LoVo (cell line): ENCODE measurements around the gene FANCD2.
"Not testable (repeated sequence)": the region's sequence is repeated elsewhere in the genome, so short reads cannot be mapped to it uniquely, and the experiment has no call there.

ENCODE experiments used
- DNase-seq: peaks from one replicate; pipeline ENCODE4 v3.0.0-alpha.2; 2016; ENCODE audit warnings: low spot score

The FANCD2 gene

GRCh38 chr3:10015461-10015904 is 10.8 kb upstream of the FANCD2 start:
- DNase-seq = no peak

- peak; percentile 15 for DNase-seq
These were observed 8.5 kb upstream of the FANCD2 start for GRCh38 chr3:10017636-10018292.

GRCh38 chr3:10018806-10019205 is 7.4 kb upstream of the FANCD2 start:
- not testable (repeated sequence) for DNase-seq

- no peak for DNase-seq
These were observed 6.9 kb upstream of the FANCD2 start for GRCh38 chr3:10019326-10019725.

- DNase-seq = no peak
These were observed 4.1 kb upstream of the FANCD2 start for GRCh38 chr3:10021856-10022775.

GRCh38 chr3:10023587-10024310 is 2.5 kb upstream of the FANCD2 start:
- no peak for DNase-seq

GRCh38 chr3:10025205-10026083 is 793 bp upstream of the FANCD2 start:
- no peak for DNase-seq

GRCh38 chr3:10041034-10041433 is 14.8 kb downstream of the FANCD2 start:
- DNase-seq = no peak

- DNase-seq = no peak
These were observed 21.6 kb downstream of the FANCD2 start for GRCh38 chr3:10047876-10048275.

- DNase-seq = not testable (repeated sequence)
These were observed 26.8 kb downstream of the FANCD2 start for GRCh38 chr3:10053054-10053453.

- no peak for DNase-seq
These were observed 28.9 kb downstream of the FANCD2 start for GRCh38 chr3:10055097-10055496.

- DNase-seq = not testable (repeated sequence)
These were observed 43.8 kb downstream of the FANCD2 start for GRCh38 chr3:10070077-10070476.

- no peak for DNase-seq
These were observed 48.4 kb downstream of the FANCD2 start for GRCh38 chr3:10074666-10075065.

- DNase-seq = no peak
These were observed 55.6 kb downstream of the FANCD2 start for GRCh38 chr3:10081871-10082270.

- peak; percentile 6 for DNase-seq
These were observed 59.5 kb downstream of the FANCD2 start for GRCh38 chr3:10085738-10086137.

GRCh38 chr3:10088256-10088655 is 62.0 kb downstream of the FANCD2 start:
- DNase-seq = peak; percentile 17

- peak; percentile 65 for DNase-seq
These were observed 63.9 kb downstream of the FANCD2 start for GRCh38 chr3:10090179-10090578.

- DNase-seq = not testable (repeated sequence)
These were observed 64.5 kb downstream of the FANCD2 start for GRCh38 chr3:10090774-10091173.

GRCh38 chr3:10091387-10091786 is 65.2 kb downstream of the FANCD2 start:
- DNase-seq = not testable (repeated sequence)

GRCh38 chr3:10093678-10094077 is 67.4 kb downstream of the FANCD2 start:
- DNase-seq = no peak

GRCh38 chr3:10099041-10099440 is 72.8 kb downstream of the FANCD2 start:
- no peak for DNase-seq
